Measurements from ENCODE around the gene IFNG.

DNA sequence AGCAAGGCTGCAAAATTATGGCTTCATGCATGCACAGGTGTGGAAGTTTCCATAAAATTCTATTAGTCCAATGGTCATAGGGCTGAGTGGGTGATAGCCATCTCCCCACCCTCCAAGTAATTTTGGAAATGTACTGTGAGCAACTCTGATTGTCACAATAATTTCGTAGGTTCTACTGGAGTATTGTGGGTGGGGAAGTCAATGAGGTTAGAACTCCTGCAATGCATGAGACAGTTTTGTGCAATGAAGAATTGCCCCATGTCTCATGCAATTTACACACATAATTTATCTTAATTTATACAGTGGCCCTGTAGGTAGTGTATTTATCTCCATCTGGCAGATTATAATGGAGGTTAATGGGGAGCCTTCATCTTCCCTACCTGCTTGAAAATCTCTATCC is 20.5 kb downstream of the IFNG start:
- TF ChIP-seq, protein P1, sequence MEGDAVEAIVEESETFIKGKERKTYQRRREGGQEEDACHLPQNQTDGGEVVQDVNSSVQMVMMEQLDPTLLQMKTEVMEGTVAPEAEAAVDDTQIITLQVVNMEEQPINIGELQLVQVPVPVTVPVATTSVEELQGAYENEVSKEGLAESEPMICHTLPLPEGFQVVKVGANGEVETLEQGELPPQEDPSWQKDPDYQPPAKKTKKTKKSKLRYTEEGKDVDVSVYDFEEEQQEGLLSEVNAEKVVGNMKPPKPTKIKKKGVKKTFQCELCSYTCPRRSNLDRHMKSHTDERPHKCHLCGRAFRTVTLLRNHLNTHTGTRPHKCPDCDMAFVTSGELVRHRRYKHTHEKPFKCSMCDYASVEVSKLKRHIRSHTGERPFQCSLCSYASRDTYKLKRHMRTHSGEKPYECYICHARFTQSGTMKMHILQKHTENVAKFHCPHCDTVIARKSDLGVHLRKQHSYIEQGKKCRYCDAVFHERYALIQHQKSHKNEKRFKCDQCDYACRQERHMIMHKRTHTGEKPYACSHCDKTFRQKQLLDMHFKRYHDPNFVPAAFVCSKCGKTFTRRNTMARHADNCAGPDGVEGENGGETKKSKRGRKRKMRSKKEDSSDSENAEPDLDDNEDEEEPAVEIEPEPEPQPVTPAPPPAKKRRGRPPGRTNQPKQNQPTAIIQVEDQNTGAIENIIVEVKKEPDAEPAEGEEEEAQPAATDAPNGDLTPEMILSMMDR (conservative IDR thresholded peaks at IDR 0.05 in 1 of 2, IDR thresholded peaks at IDR 0.05 in 1 of 2; ENCODE audit: low read depth in 1 of 2, low read length in 2 of 2) = no peak
- no peak for TF ChIP-seq EZH2 (IDR thresholded peaks at IDR 0.05; ENCODE audit: low read length, missing control alignments)
